Dermis blood vessel endothelial cell (primary cell): ENCODE data around the gene TOGARAM2. TPM values are rescaled to one million over a fixed set of nuclear protein-coding genes. Genes with fewer than 3 reads are reported as not detected.

ENCODE experiments used
- DNase-seq: peaks from one replicate; pipeline ENCODE4 v3.0.0; 2010
- total RNA-seq: library from RNA; depleted of rRNA; stranded (reverse); fragments of >200 nt; gene quantifications from 2 replicates; pipeline ENCODE4 v1.2.3, GENCODE V29; 2014

The TOGARAM2 gene
- total RNA-seq = 0.19 TPM in 1 of 2 replicates, not detected in the other

DNA sequence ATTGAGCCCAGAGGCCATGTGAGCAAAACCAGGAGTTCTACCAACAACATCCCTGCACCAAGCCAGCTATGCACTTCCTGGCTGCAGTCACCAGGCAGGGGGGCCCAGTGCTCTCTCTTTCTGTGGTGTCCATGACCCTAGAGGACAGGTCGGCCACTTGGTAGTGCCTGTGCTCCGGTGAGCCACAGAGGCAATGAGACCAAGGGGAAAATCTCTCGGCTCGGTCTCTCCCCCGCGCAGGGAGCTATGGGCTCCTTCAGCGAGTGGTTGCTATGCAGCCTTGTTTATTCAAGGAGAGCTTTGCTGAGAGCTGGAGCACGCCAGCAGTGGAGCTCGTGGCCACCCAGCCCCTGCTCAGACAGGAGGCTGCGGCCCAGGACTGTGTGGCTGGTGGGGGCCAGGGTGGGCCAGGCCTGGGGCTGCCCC, at the start of gene TOGARAM2:
Gene TOGARAM2, plus strand, starts transcription at position 283 of the 426 bp plus-strand sequence. CDS start 13,537 bp downstream, outside the sequence.
- DNase-seq = no peak

DNA sequence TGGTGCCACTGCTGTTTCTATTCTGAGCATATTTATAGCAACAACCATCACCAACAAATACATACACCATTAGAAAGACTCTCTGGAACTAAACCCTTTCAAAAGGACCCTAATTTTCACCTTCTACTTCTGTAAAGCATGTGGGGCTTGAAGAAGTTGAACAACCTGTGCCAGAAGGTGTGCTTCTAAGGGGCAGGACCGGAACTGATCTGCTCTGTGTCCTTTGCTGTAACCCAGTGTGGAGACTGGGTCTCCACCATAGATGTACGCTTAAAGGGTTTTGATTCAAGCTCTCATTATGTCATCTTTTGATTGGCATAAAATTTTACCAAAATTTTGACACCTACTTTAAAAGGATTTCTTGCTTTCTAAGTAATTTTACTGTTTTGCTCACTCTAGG, 46.3 kb upstream of the TOGARAM2 start:
- DNase-seq = no peak

DNA sequence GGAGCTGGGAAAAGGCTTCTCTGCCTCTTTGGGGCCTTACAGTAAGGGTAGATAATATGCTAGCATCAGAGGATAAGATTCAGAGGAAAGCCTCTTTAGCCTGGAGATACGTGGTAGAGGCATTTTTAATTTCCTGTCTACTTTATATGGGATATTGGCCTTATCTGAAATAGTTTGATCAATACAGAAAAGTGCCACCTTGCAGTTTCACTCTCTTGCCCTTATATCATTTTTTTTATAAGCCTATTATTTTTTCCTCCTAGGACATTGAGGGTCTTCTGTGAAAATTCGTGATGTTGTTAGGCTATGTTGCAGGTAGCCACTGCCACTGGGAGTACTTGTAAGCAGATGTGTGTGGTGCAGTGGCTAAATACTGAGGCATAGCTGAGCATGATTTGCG, 40.1 kb upstream of the TOGARAM2 start:
- DNase-seq = no peak

DNA sequence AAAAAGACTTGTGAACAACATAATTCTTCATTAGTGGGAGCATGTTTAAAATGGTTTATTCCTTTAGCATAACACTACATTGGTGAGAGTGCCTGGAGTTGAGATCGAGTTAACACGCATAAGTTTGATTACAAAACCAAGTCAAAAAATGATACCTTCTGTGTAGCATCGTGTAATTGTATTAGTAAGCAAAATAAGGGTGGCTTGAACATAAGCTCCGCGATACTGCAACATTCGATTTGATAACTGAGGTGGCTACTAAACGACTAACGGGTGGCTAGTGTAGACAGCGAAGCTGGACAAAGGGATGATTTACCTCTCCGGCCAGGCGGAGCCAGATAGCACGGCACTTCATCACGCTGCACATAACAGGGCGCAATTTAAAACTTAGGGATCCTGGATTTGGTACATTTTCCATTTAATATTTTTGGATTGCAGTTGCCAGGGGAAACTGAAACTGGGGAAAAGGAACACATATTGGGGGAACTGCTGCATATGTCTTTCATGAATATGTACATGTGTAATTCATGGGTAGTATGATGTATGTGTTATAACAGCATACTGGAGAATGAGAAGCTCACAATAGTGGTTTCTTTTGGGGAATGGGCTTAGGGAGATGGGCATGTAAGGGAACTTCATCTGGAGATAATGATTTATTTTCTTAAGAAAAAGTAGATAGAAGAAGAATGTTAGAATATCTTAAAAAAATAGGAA, 36.4 kb upstream of the TOGARAM2 start:
- no peak for DNase-seq

DNA sequence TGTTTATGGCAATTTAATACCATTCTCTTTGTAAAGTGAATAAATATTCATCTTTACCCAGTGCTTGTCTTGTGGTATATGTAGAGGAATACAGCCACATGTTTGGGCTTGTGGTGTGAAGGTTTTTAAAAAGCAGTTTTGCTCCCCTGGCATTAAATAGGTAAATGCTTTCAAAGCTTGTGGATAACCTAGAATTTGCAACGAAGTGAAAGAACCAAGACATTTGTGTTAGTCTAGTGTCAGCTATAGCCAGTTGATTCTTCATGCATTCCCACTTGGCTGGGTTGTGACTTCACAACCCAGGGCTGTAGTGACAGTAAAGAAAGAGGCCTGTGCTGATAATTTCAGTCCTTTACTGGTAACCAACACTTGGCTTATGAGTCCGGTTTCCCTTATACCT, 32.9 kb upstream of the TOGARAM2 start:
- no peak for DNase-seq

DNA sequence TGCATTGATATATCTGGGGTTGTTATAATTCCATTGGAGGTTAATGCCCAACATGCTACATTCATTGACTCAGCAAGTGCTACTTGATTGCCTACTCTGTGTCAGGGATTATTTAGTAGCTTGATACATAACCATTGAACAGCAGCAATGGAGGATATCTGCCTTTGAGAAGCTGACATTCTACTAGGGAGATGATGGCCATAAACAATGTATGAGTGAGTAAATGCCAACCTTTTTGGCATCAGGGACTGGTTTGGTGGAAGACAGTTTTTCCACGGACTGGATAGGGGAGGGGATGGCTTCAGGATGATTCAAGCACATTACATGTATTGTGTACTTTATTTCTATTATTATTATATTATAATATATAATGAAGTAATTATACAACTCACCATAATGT, 31.9 kb upstream of the TOGARAM2 start:
- no peak for DNase-seq

DNA sequence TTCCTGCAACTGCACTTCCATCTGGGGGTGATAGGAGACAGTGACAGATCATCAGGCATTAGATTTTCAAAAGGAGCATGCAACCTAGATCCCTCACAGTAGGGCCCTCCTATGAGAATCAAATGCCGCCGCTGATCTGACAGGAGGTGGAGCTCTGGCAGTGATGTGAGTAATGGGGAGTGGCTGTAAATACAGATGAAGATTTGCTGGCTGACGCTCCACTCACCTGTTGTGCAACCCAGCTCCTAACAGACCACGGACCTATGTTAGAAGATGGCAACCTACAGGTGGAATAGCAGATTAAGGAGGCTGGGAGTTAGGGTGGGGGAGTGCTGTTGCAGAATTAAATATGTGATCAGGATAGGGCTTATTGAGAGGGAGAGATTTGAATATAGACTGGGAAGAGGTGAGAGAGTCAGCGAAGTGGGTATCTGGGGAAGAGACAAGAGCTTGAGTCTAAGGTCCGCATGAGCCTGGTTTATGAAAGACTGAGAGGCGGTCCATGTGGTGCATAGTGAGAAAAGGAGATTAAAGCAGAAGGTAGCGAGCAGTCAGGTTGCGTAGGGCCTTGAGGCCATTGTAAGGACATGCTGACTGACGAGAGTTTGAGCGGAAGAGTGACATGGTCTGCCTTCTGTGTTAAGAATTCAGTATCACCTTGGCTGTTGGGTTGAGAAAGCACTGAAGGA, 31.3 kb upstream of the TOGARAM2 start:
- DNase-seq = no peak

DNA sequence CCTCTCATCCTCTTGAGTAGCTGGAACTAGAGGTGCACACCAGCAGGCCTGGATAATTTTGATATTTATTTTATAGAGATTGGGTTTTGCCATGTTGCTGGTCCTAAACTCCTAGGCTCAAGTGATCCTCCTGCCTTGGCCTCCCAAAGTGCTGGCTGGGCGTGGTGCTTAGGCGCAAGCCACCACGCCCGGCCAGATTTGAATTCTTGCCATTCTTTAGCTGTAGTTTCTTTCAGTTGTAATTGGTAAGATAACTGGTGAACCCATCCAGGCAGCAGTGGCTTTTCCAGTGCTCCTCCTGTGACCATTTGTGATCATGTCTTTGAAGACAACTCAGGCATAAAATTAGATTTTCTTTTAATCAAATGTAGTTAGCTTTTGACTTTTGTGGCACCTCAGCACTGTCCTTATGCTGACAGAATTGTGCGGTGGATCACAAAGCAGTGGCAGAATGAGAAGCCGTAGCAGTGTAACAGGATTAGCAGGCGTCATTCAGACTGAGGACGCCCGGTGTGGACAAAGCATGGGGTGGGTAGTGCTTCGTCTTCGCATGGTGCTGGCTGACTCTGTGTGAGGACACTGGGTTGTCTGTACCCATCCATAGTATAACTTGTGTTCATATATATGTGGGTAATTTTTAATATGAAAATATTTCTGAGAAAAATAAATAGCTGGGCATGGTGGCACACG, 30.0 kb upstream of the TOGARAM2 start:
- DNase-seq = no peak

DNA sequence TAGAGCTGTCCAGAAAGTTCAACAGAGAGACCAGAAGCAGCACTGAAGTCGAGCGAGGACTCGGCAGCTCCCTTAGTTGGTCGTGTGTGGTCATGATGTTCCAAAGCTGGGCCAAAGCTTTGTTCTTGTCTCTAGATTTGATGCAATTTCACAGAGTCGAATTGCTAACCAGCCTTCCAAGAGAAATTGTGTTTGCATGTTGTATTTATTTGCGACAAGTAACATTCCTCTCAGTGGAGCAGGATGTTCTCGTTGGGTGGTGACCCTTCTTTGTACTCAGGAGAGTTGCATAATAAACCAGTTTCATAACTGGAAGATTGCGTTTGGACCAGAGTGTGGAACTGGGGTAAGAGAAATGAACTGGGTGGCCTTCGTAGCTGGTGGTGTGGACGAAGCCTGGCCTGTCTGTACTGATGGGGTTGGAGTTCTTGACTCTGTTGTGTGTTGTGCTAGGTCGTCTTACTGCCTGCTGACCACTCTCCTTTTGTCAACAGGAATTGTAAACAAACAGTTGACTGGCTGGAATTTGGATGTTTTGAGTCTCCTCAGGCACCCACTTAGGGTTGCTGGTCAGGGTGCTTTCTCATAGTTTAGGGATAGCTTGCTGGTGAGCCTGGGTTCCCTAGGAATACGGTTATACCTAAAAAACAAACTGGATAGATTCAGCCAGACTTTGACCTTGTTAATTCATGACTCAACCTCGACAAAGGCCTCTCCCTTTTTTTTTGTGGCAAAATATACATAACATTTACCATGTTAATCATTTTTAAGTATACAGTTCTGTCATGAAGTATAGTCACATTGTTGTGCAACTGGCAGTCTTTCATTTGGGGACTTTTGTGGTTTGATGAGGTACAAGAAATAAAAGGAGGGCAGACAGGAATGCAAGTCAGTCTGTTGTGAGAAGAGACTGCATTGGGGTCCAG, 28.9 kb upstream of the TOGARAM2 start:
- no peak for DNase-seq

DNA sequence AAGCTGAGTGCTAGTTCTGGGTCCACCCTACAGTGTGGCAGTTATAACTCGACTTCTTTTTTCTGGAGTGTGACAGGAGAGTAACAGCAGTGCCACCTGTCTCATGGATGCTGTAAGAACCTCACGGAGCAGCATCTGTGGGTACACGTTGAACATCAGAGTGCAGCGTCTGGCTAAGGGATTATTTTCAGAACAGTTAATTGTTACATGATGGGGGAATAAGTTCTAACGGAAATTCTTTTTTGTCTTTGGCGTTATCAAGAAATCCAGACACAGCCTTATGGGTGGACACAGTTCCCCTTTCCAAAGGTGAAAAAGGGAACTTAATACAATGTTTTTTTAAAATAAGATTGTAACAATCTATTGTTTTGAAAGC, 28.3 kb upstream of the TOGARAM2 start:
- peak; percentile 29 for DNase-seq

DNA sequence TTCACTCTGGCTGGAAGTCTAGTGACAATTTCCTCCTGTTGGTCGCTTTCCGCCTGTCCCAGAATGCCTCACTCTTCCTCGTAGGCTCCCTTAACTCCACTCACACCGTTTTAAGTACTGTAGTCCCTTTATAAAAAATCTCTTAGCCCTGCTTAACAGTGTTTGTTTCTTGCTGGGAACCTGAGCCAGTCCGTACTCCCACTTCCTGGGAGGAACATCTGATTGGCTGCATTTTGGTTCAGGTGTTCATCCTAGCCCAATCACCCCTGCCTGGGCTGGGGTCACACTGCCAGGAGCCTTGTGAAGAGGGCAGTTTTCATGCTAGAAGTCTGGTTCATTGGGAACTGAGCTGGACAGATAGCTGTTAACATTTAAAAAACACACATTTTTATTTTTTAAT, 25.6 kb upstream of the TOGARAM2 start:
- no peak for DNase-seq

DNA sequence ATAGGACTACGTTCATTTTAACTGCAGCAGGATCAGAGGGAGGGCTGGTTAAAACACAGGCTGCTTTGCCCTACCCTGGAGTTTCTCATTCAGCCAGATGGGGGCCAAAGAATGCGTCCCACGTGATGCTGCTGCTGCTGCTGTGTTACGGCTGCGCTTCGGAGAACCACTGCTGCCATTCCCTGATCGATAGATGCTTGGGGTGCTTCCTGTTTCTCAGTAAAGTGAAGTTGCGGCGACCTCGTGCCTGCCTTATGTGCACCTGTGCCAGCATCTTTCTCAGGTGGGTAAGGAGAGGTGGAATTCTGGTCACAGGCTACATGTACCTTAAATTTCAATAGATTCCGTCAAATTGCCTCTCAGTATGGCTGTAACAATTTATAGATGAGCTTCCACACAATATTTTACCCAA, 24.7 kb upstream of the TOGARAM2 start:
- DNase-seq = peak; percentile 55

DNA sequence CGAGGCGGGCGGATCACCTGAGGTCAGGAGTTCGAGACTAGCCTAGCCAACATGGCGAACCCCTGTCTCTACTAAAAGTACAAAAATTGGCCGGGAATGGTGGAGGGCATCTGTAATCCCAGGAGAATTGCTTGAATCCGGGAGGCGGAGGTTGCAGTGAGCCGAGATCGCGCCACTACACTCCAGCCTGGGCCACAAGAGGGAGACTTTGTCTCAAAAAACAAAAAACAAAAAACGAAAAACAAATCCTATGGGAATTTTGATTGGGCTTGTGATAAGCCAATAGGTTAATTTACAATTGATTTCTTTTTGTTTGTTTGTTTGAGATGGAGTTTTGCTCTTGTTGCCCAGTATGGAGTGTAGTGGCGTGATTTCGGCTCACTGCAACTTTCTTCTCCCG, 24.2 kb upstream of the TOGARAM2 start:
- DNase-seq = peak; percentile 27

DNA sequence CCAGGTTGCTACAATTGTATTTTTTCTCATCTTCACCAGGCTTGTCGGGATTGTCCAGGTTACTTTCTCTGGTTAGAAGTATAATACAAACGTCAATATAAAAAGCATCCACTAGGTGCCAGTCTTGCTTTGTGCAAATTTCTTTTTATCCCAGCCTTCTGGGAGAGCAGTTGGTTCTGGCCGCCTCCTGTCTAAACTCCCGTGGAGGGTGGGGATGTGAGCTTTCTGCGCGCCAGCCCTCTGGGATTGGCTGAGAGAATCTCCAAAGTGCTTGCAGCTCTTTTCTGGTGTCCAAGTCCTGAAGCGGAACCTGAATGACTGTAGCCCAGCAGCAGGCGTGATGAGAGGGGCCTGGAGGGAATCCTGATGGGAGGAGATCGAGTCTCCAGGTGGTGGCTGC, 22.4 kb upstream of the TOGARAM2 start:
- DNase-seq = peak; percentile 80

DNA sequence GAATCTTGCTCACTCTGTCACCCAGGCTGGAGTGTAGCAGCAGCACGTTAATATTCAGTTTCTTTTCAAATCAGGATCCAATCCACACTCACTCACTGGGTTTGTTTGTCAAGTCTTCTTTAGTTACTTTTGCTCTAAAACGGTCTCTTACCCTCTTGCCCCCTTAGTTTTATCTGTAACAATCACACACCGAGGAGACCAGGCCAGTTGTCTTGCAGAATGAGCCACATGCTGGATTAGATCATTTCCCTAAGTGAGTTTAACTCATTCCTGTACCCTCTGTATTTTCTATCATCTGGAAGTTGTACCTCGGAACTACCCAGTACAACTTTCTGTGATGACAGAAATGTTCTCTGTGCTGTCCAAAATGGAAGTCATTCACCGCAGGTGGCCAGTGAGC, 20.7 kb upstream of the TOGARAM2 start:
- peak; percentile 17 for DNase-seq

DNA sequence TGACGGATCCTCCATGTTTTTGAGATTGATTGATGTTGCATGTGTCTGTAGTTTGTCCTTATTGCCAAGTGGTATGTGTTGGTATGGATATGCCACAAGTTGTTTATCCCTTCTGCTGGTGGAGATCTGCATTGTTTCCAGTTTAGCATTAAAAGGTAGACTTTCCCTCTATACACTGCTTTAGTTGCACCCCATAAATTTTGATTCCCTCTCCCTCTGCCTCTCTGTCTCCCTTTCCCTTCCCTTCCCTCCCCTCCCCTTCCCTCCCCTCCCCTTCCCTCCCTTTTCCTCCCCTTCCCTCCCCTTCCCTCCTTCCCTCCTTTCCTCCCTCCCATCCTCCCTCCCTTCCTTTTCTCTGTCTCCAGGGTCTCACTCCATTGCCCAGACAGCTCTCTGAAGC, 18.6 kb upstream of the TOGARAM2 start:
- DNase-seq = no peak

DNA sequence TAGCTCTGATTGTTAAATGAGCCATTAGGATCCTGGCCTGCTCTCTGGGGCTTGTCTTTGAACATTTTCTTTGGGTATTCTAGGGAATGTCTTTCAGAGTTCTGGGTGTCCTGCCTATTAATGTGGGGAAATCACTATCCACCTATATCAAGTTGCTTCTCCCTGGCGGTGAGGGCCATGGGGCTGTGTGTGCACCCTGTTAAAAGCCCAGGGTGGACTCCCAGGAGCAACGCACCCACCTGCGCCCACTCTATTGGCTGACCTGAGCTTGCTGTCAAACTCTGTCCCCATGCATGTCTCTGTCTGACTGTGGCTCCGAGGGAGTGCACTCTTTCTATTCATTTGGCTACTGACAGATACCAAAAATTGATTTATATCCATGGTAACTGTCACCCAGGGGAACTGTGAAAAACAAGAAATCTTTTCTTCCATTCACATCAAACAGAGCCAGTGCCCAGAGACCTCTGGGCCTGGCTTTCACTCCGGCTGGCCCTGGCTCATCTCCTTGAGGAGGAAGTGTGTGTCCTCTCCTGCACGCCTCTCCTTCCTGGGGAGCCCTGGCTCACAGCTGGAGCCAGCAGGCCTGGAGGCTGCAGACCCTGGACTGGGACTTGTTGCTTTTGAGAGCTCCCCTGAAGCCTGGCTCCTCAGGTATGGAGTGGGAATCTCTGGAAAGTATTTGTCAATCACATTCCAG, 10.5 kb upstream of the TOGARAM2 start:
- no peak for DNase-seq

DNA sequence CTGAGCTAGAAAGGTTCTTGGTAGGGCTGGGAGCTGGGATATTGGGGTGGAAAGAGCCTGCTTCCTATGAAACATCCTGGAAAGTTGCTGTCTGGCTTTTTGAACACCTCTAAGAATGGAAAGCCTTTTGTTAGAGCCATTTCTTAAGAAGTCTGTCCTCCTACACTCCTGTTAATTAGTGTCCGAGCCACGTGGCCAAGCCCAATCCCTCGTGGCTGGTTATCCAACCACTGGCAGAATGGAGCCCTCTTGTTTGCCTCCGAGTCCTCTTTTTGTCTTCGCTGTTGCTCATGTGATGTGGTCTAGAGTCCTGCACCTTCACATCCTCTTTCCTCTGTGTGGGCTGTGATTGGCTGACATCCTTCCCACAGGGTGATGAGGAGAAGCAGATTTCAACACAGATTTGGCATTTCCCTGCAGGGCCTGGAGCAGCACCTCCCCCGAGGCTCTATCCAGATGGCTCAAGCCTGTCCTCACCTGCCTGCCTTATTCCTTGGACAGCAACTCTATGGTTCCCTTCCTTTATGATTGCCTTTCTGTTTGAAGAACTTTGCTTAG, 8.2 kb upstream of the TOGARAM2 start:
- no peak for DNase-seq

DNA sequence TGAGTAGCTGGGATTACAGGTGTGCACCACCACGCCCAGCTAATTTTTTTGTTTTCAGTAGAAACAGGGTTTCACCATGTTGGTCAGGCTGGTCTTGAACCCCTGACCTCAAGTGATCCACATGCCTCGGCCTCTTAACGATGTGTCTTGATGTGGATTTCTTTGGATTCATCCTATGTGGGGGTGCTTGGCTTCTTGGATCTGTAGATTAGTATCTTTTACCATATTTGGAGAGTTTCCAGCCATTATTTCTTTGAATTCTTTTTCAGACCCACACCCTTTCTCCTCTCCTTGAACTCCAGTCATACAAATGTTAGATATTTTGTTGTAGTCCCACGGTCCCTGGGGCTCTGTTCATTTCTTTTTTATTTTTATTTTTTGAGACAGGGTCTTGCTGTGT, 6.8 kb upstream of the TOGARAM2 start:
- no peak for DNase-seq

DNA sequence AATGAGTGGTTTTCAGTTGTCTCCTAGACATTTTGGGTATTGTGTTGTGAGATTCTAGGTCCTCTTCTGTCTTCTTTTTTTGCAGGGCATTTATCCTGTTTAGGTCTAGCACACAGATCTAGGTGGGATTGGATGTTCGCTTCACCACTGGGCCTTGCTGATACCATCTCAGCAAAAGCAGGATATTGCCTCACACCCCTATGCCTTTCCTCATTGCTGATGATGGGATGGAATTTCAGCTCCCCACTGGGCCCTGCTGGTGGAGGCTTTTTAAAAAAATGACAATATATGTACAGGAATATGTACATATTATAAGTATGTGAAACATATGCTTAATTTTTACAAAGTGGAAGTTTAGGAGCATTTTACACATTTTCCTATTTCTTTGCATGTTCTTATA, 5.4 kb upstream of the TOGARAM2 start:
- no peak for DNase-seq

DNA sequence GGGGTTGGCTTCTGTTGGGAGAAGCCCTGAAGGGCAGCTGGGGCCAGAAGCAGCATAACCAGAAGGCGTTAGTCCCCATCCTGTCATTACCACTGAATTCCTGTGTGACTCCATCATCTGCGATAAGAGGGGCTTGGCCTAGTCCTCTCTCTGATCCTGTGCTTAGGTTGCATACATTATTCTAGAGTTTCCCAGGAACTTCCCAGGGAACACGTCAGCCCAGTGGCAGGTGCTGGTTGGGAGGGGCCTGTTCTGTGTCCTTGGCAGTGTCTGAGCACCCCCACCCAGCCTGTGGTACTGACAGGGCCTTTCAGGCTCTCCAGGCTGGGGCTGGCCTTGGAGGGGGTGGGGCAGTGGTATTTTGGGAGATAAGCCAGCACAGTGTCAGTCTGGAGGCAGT, 4.5 kb upstream of the TOGARAM2 start:
- DNase-seq = no peak
